Measurements from ENCODE around the gene BMERB1. TPM values are rescaled to one million over a fixed set of nuclear protein-coding genes. Genes with fewer than 3 reads are reported as not detected.
"Not testable (repeated sequence)": the region's sequence is repeated elsewhere in the genome, so short reads cannot be mapped to it uniquely, and the experiment has no call there.

Gene BMERB1
- total RNA-seq, 2 donors from 2014 or later, result 6.3 to 10.4 TPM

- 94 to 95% methylated on average over 3 of the region's 3 CpGs for WGBS, 2 experiments (ENCODE audit: insufficient coverage in 1 of 2, insufficient read length in 1 of 2)
- peaks cover 2% of the 10 kb centered on the region for H3K9me3 Mint-ChIP-seq
- H3K4me1 ChIP-seq (ENCODE audit: control insufficient read depth, insufficient read depth, low read length), result no peaks in the 10 kb centered on the region
- H3K36me3 Mint-ChIP-seq (ENCODE audit: low read depth), result no peaks in the 10 kb centered on the region
- no peak overlapping the region for H3K4me3 Mint-ChIP-seq
- H3K27me3 Mint-ChIP-seq (ENCODE audit: insufficient read depth), result peaks cover 12% of the 10 kb centered on the region
- peaks cover 7% of the 10 kb centered on the region for H3K9me3 ChIP-seq (ENCODE audit: control insufficient read depth, low read length)
- H3K4me1 Mint-ChIP-seq, result peaks cover under 1% of the 10 kb centered on the region
- no peak overlapping the region for H3K27ac Mint-ChIP-seq
- no peak overlapping the region for H3K9ac ChIP-seq (ENCODE audit: extremely low read depth, low read length, poor library complexity, severe bottlenecking)
- peaks cover 8% of the 10 kb centered on the region for H3K27me3 ChIP-seq (ENCODE audit: control insufficient read depth, insufficient read depth, low read length, poor library complexity, severe bottlenecking)
- no peak overlapping the region for H3K4me3 ChIP-seq (ENCODE audit: low read length)
- DNase-seq, result no peak
- no peak for TF ChIP-seq CTCF (conservative IDR thresholded peaks at IDR 0.05)
- H3K36me3 ChIP-seq (ENCODE audit: control insufficient read depth, insufficient read depth, low read length), result no peaks in the 10 kb centered on the region
- H3K27ac ChIP-seq (ENCODE audit: low read depth, low read length), result no peak overlapping the region
These were observed 6.5 kb downstream of the BMERB1 start for GRCh38 chr16:15440852-15441251.

GRCh38 chr16:15442140-15442539, 7.8 kb downstream of the BMERB1 start:
- H3K4me1 ChIP-seq (ENCODE audit: control insufficient read depth, insufficient read depth, low read length); H3K9ac ChIP-seq (ENCODE audit: extremely low read depth, low read length, poor library complexity, severe bottlenecking); H3K27ac Mint-ChIP-seq; H3K27ac ChIP-seq (ENCODE audit: low read depth, low read length); H3K4me3 Mint-ChIP-seq; H3K27me3 ChIP-seq (ENCODE audit: control insufficient read depth, insufficient read depth, low read length, poor library complexity, severe bottlenecking); H3K4me1 Mint-ChIP-seq; H3K9me3 Mint-ChIP-seq; H3K4me3 ChIP-seq (ENCODE audit: low read length); H3K36me3 Mint-ChIP-seq (ENCODE audit: low read depth); H3K9me3 ChIP-seq (ENCODE audit: control insufficient read depth, low read length); DNase-seq; H3K36me3 ChIP-seq (ENCODE audit: control insufficient read depth, insufficient read depth, low read length); H3K27me3 Mint-ChIP-seq (ENCODE audit: insufficient read depth): not testable (repeated sequence)
- 96 to 100% methylated on average over 3 to 5 of the region's 5 CpGs for WGBS, 2 experiments (ENCODE audit: insufficient coverage in 1 of 2, insufficient read length in 1 of 2)

- no peak overlapping the region for H3K27ac Mint-ChIP-seq
- Histone ChIP-seq H3K9ac (ENCODE audit: extremely low read depth, low read length, poor library complexity, severe bottlenecking) (no peak overlapping the region), H3K36me3 (ENCODE audit: control insufficient read depth, insufficient read depth, low read length) (no peaks in the 10 kb centered on the region), H3K27ac (ENCODE audit: low read depth, low read length) (no peak overlapping the region), H3K4me3 (ENCODE audit: low read length) (no peak overlapping the region), H3K4me1 (ENCODE audit: control insufficient read depth, insufficient read depth, low read length) (no peaks in the 10 kb centered on the region), H3K27me3 (ENCODE audit: control insufficient read depth, insufficient read depth, low read length, poor library complexity, severe bottlenecking) (no peaks in the 10 kb centered on the region), H3K9me3 (ENCODE audit: control insufficient read depth, low read length) (peaks cover 7% of the 10 kb centered on the region)
- peaks cover 4% of the 10 kb centered on the region for H3K9me3 Mint-ChIP-seq
- H3K4me3 Mint-ChIP-seq, result no peak overlapping the region
- H3K4me1 Mint-ChIP-seq, result no peaks in the 10 kb centered on the region
- no peaks in the 10 kb centered on the region for H3K27me3 Mint-ChIP-seq (ENCODE audit: insufficient read depth)
- no peak for DNase-seq
- no peaks in the 10 kb centered on the region for H3K36me3 Mint-ChIP-seq (ENCODE audit: low read depth)
- no peak for TF ChIP-seq CTCF (conservative IDR thresholded peaks at IDR 0.05)
- 93 to 100% methylated on average over 4 of the region's 4 CpGs for WGBS, 2 experiments (ENCODE audit: insufficient coverage in 1 of 2, insufficient read length in 1 of 2)
These were observed 9.4 kb downstream of the BMERB1 start for GRCh38 chr16:15443753-15444152.

- H3K36me3 Mint-ChIP-seq (ENCODE audit: low read depth), result no peaks in the 10 kb centered on the region
- DNase-seq, result no peak
- no peak overlapping the region for H3K27ac ChIP-seq (ENCODE audit: low read depth, low read length)
- WGBS, 2 experiments (ENCODE audit: insufficient coverage in 1 of 2, insufficient read length in 1 of 2), result 91 to 94% methylated on average over 2 to 3 of the region's 3 CpGs
- TF ChIP-seq CTCF (conservative IDR thresholded peaks at IDR 0.05), result no peak
- no peak overlapping the region for H3K27ac Mint-ChIP-seq
- no peak overlapping the region for H3K4me3 ChIP-seq (ENCODE audit: low read length)
- no peaks in the 10 kb centered on the region for H3K36me3 ChIP-seq (ENCODE audit: control insufficient read depth, insufficient read depth, low read length)
- H3K9me3 Mint-ChIP-seq, result peaks cover 4% of the 10 kb centered on the region
- H3K4me3 Mint-ChIP-seq, result no peak overlapping the region
- H3K27me3 ChIP-seq (ENCODE audit: control insufficient read depth, insufficient read depth, low read length, poor library complexity, severe bottlenecking), result no peaks in the 10 kb centered on the region
- no peaks in the 10 kb centered on the region for H3K27me3 Mint-ChIP-seq (ENCODE audit: insufficient read depth)
- H3K4me1 ChIP-seq (ENCODE audit: control insufficient read depth, insufficient read depth, low read length), result no peaks in the 10 kb centered on the region
- peaks cover 7% of the 10 kb centered on the region for H3K9me3 ChIP-seq (ENCODE audit: control insufficient read depth, low read length)
- H3K9ac ChIP-seq (ENCODE audit: extremely low read depth, low read length, poor library complexity, severe bottlenecking), result no peak overlapping the region
- no peaks in the 10 kb centered on the region for H3K4me1 Mint-ChIP-seq
These were observed 9.9 kb downstream of the BMERB1 start for GRCh38 chr16:15444264-15444663.
